Type B pancreatic cell (in vitro differentiated cells): ENCODE results near the gene OR4X2. TPM values are rescaled to one million over a fixed set of nuclear protein-coding genes. Genes with fewer than 3 reads are reported as not detected.

Source experiments
- DNase-seq: peaks from one replicate; pipeline ENCODE4 v3.0.0; 2021; ENCODE audit warnings: mixed read lengths; ENCODE audit not compliant: unreplicated experiment; ENCODE audit errors: extremely low spot score
- H3K27ac Mint-ChIP-seq: 2 replicates; pipeline ENCODE4 v1.8.0; 2021; ENCODE audit warnings: mild to moderate bottlenecking, mixed read lengths
- H3K27me3 Mint-ChIP-seq: 2 replicates; pipeline ENCODE4 v1.8.0; 2021; ENCODE audit warnings: mixed read lengths
- H3K36me3 Mint-ChIP-seq: 2 replicates; pipeline ENCODE4 v1.8.0; 2021; ENCODE audit warnings: mixed read lengths
- H3K4me1 Mint-ChIP-seq: one replicate; pipeline ENCODE4 v1.8.0; 2021; ENCODE audit warnings: mixed read lengths; ENCODE audit not compliant: unreplicated experiment
- H3K4me3 Mint-ChIP-seq: 2 replicates; pipeline ENCODE4 v1.8.0; 2021; ENCODE audit warnings: mild to moderate bottlenecking, mixed read lengths
- H3K9me3 Mint-ChIP-seq: 2 replicates; pipeline ENCODE4 v1.8.0; 2021; ENCODE audit warnings: mixed read lengths
- total RNA-seq: library from RNA; stranded (reverse); gene quantifications from 2 replicates; pipeline ENCODE4 v1.2.1, GENCODE V29; 2021; ENCODE audit warnings: low replicate concordance
- TF ChIP-seq, protein P1 (sequence below): fragments of 200-600 bp; sonication (generic); conservative IDR thresholded peaks from 2 replicates; pipeline ENCODE4 v1.5.0; 2021; ENCODE audit warnings: antibody characterized with exemption, mild to moderate bottlenecking

Gene OR4X2
- total RNA-seq, 1 donor from 2014 or later = not detected

DNA sequence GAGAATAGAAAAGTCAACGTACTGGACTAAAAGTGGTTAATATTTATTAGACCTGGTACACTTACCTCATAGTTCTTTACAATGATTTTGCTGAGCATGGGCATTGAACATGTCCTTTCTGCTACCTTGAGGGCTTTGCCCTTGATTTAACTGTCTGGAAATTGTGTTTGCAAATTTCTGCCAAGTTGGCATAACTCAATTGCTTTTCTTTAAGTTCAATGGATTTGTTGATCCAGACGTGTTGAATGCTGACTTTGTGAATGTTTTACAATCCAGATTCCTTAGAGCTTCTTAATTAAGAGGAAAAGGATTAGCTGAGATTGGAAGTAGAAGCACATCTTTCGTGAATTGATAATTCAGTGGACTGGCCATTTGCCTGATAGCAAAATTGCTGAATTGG, 7.2 kb upstream of the OR4X2 start:
- no peaks in the 10 kb centered on the region for H3K36me3 Mint-ChIP-seq
- H3K4me3 Mint-ChIP-seq = no peak overlapping the region
- peaks cover 8% of the 10 kb centered on the region for H3K9me3 Mint-ChIP-seq
- no peak for DNase-seq
- TF ChIP-seq, protein P1, sequence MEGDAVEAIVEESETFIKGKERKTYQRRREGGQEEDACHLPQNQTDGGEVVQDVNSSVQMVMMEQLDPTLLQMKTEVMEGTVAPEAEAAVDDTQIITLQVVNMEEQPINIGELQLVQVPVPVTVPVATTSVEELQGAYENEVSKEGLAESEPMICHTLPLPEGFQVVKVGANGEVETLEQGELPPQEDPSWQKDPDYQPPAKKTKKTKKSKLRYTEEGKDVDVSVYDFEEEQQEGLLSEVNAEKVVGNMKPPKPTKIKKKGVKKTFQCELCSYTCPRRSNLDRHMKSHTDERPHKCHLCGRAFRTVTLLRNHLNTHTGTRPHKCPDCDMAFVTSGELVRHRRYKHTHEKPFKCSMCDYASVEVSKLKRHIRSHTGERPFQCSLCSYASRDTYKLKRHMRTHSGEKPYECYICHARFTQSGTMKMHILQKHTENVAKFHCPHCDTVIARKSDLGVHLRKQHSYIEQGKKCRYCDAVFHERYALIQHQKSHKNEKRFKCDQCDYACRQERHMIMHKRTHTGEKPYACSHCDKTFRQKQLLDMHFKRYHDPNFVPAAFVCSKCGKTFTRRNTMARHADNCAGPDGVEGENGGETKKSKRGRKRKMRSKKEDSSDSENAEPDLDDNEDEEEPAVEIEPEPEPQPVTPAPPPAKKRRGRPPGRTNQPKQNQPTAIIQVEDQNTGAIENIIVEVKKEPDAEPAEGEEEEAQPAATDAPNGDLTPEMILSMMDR = no peak
- H3K27me3 Mint-ChIP-seq = no peaks in the 10 kb centered on the region
- no peaks in the 10 kb centered on the region for H3K4me1 Mint-ChIP-seq
- H3K27ac Mint-ChIP-seq = no peak overlapping the region

GRCh38 chr11:48242501-48242900, 2.4 kb upstream of the OR4X2 start:
- Mint-ChIP-seq H3K36me3 (no peaks in the 10 kb centered on the region), H3K27me3 (no peaks in the 10 kb centered on the region), H3K4me1 (no peaks in the 10 kb centered on the region)

DNA sequence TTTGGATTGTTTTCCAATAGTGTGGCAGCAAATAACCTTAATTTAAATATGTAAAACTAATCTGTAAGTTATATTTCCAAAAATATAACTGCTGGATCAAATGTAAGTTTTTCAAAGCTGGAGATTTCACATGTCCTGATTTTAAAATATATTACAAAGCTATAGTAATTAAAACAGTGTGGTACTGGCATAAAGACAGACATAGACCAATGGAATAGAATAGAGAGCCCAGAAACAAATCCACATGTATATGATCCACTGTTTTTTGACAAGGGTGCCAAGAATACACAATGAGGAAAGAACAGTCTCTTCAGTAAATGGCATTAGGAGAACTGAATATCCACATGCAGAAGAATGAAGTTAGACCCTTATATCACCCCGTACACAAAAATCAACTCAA, 4.0 kb downstream of the OR4X2 start:
- no peak for DNase-seq
- Mint-ChIP-seq H3K9me3 (peaks cover 5% of the 10 kb centered on the region), H3K4me3 (no peak overlapping the region), H3K36me3 (no peaks in the 10 kb centered on the region), H3K4me1 (no peaks in the 10 kb centered on the region), H3K27ac (no peak overlapping the region), H3K27me3 (no peaks in the 10 kb centered on the region)
- TF ChIP-seq, protein P1 = no peak

More at GRCh38 chr11:48242501-48242900, 2.4 kb upstream of the OR4X2 start:
- no peak for DNase-seq
- TF ChIP-seq, protein P1 = no peak
- Mint-ChIP-seq H3K4me3 (no peak overlapping the region), H3K27ac (no peak overlapping the region), H3K9me3 (peaks cover 5% of the 10 kb centered on the region)

GRCh38 chr11:48261600-48261999, 16.7 kb downstream of the OR4X2 start:
- Mint-ChIP-seq H3K4me3 (no peak overlapping the region), H3K27ac (no peak overlapping the region), H3K4me1 (no peaks in the 10 kb centered on the region), H3K27me3 (no peaks in the 10 kb centered on the region), H3K9me3 (peaks cover 6% of the 10 kb centered on the region), H3K36me3 (no peaks in the 10 kb centered on the region)
- TF ChIP-seq, protein P1 = no peak
- no peak for DNase-seq

DNA sequence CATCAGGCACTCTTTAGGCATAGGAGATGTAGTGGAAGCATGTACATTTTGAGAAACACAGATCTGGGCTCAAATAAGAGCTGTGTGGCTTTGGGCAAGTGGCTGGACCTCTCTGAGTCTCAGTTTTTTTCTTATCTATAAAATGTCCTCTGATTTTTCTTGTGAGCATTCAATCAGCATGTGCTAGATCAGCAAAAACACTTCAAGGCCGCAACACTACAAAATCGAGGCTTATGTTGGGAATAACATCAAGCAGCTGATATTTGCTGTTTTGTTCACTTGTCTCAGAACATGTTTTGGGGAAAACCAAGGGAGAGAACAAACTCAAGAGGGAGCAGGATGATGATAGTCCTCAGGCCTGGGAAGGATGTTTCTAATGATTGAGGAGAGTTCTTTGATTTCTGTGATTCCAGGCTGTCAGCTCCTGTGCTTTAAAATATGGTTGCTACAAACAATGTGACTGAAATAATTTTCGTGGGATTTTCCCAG, 18.6 kb downstream of the OR4X2 start, which contains the start of gene OR4X1:
OR4X1 (plus strand) TSS at position 439 of the 489 bp plus-strand sequence; CDS start at position 439, 0 bp downstream.
- Mint-ChIP-seq H3K4me3 (no peak within 1 kb of the TSS), H3K27ac (no peak within 1 kb of the TSS), H3K27me3 (no peaks in the 10 kb centered on the region), H3K4me1 (no peaks in the 10 kb centered on the region), H3K9me3 (peaks cover 6% of the 10 kb centered on the region), H3K36me3 (no peaks in the 10 kb centered on the region)
- no peak for DNase-seq
- TF ChIP-seq, protein P1 = no peak

DNA sequence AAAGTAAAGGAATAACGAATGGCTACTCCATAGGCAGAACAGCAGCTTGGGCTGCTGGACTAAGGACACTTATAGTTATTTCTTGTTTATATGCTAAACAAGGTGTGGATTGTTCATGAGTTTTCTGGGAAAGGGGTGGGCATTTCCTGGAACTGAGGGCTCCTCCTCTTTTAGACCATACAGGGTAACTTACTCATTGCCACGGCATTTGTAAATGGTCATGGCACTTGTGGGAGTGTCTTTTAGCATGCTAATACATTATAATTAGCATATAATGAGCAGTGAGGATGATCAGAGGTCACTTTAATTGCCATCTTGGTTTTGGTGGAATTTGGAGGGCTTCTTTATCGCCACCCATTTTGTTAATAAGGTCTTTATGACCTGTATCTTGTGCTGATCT, 25.7 kb downstream of the OR4X2 start:
- Mint-ChIP-seq H3K27me3 (no peaks in the 10 kb centered on the region), H3K4me1 (no peaks in the 10 kb centered on the region), H3K36me3 (no peaks in the 10 kb centered on the region), H3K27ac (no peak overlapping the region), H3K4me3 (no peak overlapping the region), H3K9me3 (no peaks in the 10 kb centered on the region)
- TF ChIP-seq, protein P1 = no peak
- no peak for DNase-seq
